Measurements from ENCODE around the gene RTP3.

Gene RTP3

GRCh38 chr3:46497556-46498265 is at the start of gene RTP3:
TSS of gene RTP3 (plus strand) at chr3:46497976. CDS start at chr3:46498063, 87 bp downstream.
- DNase-seq = no peak

DNA sequence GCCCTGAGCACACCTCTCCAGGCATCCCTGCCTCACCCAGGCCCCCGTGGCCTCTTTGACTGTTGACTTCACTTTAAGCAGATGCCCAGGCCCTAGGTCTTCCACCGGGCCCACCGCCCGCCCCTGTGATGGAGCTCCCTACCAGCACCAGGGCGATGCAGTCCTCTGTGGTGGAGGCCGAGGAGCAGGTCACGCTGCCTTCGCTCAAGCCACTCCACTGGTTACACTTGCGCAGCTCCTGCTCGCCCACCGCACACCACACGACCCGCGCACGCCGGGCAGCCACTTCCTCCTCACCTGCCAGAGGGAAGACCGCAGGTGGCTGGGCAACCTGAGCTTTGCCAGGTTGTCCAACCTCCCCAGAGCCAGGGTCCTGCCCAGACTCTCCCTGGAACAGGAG is 49.1 kb upstream of the RTP3 start:
- no peak for DNase-seq

DNA sequence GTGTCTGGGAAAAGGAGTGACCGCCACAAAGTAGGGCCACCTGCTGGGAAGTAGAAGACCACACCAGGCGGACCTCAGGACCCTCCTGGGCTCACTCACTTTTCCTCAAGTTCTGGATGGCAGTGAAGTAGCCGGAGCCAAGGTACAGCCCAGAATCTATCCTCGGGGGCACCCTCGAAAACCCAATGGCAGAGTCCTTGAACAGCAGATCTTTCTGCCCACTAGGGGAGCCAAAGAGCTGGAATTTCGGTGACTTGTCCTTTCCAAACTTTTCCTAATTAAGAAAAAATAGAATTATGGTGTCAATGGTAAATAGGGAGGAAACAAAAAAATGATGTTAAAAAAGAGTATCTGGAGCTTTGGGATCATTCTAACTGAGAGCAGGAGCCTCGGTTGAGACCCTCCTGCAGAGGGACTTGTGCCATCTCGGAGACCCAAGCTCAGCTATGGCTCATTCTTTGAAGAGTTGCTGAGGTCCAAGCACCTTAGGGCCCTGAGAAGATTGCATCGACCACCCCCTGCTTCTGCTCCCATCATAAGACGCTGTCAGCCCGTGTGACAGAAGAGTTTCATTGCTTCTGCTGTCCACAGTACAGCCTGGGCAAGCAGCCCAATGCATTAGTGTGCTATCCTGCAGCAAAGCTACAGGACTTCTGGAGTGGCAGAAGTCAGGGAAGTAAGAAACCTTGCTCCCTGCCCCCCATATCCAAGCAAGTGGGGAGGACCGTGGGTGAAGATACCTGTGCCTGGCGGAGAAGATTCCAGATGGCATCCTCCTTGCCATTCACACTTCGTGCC is 47.8 kb upstream of the RTP3 start:
- no peak for DNase-seq

DNA sequence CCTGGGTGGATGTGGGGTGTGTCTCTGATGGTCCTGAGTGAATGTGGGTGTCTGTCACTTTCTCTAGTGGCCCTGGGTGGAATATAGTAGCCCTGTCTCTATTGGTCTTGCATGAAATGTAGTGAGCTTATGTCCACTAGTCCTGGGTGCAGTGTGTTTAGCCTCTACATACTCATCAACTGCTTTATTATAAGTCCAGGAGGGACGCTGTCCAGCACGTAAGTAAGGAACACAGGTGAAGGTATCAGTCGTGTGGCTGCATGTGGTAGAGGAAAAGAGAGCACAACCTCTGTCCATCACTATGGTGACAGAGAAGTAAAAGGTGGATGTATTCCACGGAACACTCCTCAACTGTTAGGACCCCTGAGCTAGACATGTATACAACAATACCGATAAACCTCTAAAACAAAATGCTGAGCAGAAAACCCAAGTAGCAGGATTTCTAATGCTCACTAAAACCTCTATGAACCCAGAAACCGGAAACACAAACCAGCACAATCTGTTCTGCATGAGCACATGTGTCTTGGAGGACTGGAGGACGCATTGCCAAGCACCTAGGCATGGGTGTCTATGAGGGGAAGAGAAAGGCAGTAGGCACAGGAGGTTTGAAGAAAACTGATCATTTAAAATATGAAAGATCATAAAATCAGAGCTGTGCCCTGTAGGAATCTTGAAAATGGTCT is 44.1 kb upstream of the RTP3 start:
- no peak for DNase-seq

- no peak for DNase-seq
These were observed 43.6 kb upstream of the RTP3 start for GRCh38 chr3:46454209-46454595.

DNA sequence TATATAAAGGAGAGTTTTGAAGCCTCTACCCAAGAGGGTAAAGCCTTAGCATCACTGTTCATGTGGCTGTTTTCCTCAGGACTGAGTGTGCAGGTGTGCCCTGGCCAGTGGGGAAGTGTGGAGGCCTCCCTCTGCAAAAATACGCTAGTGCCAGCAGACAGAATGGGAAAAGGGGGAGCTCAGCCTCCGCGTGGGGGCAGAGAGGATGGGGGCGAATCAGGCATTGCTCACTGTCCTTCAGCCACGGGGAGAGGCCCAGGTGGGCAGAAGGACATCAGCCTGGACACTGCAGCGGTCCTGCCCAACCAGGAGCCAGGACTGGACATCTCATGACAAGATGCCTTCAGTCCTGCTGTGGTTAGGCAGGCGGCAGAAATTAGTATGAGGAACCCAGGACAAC is 43.2 kb upstream of the RTP3 start:
- no peak for DNase-seq

GRCh38 chr3:46455231-46456115 is 42.3 kb upstream of the RTP3 start:
- DNase-seq = no peak

DNA sequence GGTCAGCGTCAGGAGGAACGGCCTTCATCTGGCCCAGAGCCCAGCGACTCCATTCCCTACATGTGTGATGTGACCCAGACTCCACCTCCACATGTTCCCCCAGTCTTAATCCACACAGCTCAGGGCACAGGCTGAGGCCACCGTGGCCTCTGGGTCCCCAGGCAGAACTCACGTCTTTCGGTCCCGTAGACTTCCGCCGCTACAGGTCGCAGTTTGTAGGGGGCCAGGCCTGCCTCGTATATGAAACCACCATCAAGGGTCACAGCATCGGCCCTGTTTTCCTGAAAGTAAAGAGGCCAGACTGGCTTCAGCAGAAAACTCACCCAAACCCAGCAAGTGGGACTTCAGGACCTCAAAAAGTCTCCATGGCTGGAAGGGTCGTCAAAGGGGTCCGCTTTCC is 41.7 kb upstream of the RTP3 start:
- DNase-seq = no peak

DNA sequence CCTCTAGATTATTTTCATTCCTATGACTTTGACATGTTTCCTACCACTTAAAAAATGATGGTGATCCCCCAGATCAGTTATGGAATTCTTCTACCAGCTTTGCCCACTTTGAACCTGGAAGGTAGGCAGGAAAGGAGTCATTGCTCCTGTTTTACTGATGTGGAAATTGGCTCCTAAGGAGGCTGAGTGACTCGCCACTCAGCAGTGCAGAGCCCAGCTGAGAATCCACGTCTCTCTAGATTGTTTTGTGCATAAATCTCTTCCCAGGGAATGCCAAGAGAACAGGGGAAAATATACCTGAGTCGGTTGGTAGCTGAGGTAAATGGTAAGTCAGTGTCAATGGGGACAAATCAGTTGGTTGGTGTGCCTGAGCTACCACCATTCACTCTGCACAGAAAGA is 37.7 kb upstream of the RTP3 start:
- no peak for DNase-seq

- DNase-seq = no peak
These were observed 35.7 kb upstream of the RTP3 start for GRCh38 chr3:46462111-46462510.

DNA sequence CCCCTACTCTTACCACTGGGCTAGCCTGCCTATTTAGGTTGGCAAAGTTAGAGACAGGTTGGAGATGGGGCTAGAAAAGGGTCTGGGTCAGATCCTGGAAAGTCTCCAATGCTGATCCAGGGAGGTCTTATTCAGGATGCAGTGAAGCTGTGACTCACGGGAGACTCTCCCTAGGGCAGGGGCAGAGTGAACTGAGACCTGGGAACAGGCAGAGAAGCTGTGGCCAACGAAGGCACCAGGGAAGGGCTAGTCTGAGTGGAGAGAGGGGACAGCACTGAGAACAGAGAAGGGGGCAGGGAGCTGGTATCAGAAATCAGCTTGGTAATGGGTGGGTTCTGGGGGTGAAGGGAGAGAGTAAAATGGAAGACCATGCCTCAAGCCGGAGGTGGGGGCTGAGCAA is 35.3 kb upstream of the RTP3 start:
- no peak for DNase-seq

DNA sequence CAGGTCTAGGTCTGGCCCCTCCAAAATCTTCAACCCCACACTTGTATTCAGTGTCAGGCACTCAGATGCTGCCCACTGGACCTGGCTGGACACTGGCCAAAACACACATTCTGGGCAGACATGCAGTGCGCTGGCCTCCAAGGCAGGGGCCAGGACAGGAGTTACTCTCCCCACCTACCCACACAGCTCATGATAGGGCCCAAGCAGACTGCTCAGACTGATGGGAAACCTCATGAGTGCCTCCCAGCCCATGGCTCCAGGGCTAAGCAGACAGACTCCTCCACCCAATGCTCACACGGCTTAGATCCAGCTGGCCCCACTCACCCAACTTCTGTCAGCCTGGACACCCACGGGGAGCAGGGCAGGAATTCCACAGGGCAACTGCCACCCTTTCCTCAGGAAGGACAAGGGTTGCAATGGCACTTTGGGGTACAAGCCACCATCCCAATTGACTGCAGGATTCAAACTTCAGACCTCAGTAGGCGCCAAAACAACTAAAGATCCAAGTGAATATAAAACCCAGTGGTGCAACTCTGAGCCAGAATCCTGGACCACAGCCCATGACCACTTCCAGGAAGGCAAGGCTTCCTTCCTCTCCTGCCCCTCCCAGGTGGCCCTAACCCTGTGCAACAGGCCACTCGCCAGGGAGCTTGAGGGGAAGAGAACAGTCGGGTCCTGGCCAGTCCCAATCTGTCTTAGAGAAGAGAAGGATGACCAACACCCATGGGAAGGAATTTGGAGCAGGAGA is 34.5 kb upstream of the RTP3 start:
- no peak for DNase-seq

DNA sequence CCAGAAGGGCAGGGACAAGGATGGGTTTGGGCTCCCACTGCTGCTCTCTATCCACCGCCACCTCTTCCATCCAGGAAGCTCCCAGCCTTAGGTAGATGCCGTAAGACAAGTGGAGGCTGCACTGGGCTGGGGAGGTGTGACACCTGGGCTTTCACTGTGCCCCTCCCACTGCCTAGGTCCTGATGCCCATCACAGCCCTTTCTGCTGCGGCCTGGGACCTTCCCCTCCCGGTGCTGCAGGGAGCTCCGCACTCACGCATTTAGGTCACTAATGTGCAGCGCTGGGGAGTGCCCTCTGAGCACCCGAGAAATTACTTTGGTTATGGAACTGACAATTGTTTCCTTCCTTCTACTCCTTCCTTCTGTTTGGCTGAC is 33.9 kb upstream of the RTP3 start:
- no peak for DNase-seq

GRCh38 chr3:46464326-46465195 is 33.2 kb upstream of the RTP3 start, which contains the start of gene LTF:
TSS of gene LTF (minus strand) at chr3:46464905. CDS start at chr3:46464867, 38 bp downstream.
- DNase-seq = no peak

DNA sequence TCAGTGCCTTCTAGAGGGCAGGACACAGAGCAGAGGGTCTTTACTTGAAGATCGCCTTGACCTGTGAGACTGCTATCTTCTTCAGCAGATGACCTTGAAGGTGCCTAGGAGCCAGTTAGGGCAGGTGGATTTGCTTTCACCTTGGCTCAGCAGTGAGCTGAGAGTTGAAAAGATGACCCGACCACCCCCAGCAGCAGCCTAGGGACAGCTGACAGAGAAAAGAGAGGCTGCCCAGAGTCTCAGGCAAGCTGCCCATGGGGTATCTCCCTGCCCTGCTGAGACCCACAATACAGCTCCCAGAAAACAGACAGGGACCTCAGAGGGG is 32.6 kb upstream of the RTP3 start:
- DNase-seq = no peak

DNA sequence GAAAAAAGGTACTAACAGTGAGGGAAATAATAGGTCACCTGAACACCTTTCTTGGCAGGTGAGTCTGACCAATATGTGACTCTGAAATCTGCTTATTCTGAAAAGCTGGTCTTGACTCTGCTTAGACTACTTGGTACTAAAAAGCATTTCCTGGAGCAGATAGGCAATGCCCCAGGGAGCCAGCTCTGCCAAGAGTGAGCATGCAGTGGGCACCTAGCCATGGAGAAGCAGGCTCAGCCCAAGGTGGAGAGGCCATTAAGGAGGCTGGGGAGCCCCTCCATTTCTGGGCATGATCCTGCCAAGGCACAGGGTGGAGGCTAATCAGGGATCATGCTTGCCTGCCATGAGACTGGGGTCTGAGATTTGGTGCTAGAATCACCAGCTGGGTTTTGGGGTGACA is 31.5 kb upstream of the RTP3 start:
- DNase-seq = no peak

DNA sequence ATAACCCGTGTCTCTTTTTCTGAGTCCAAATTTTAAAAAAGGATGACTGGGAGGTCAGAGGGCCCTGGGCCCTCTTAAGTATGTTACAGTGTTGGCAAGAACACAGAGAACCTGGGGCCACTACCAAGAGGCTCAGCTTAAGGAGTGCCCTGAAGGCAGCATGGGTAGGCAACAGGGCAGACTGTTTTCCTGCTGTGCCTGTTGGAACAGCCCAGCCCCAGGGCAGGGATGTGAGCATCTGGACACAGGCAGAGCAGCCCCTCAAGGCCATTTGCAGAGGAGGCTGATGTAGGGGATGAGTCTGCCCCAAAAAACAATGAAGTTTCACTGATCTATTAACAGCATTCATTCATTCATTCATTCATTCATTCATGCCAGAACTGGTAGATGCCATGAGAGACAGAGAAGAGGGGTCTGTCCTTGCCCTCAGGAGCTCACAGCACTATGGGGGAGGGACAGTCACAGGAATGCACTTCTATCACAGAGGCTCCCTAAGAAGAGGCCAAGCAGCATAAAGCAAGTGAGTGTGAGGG is 30.8 kb upstream of the RTP3 start:
- no peak for DNase-seq

DNA sequence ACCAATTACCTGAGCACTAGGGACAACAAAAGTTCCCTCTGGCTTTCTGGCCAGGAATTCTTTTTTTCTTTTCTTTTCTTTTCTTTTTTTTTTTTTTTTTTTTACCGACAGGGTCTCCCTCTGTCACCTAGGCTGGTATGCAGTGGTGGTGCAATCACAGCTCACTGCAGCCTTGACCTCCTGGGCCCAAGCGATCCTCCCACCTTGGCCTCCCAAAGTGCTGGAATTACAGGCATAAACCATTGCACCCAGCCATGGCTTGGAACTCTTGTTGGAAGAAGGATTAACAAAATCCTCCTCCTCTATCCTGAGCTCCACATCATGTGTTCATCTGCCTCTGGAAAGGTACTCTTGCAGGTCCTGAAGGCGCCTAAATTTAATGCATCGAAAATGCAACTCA is 30.2 kb upstream of the RTP3 start:
- no peak for DNase-seq

GRCh38 chr3:46468753-46469600 is 28.8 kb upstream of the RTP3 start:
- DNase-seq = no peak
